Occipital lobe (tissue), 2 donors: Measurements from ENCODE around the gene GULP1. TPM values are rescaled to one million over a fixed set of nuclear protein-coding genes. Genes with fewer than 3 reads are reported as not detected.

ENCODE experiments used
- DNase-seq: peaks from one replicate; lab custom pipeline; 2025; lab: John Stamatoyannopoulos, UW
- total RNA-seq: library from RNA; depleted of rRNA; stranded (reverse); fragments of >200 nt; gene quantifications from one replicate; pipeline ENCODE4 v1.2.3, GENCODE V29; 2014

Gene GULP1
- total RNA-seq, 1 donor from 2014 or later: 117 TPM

DNA sequence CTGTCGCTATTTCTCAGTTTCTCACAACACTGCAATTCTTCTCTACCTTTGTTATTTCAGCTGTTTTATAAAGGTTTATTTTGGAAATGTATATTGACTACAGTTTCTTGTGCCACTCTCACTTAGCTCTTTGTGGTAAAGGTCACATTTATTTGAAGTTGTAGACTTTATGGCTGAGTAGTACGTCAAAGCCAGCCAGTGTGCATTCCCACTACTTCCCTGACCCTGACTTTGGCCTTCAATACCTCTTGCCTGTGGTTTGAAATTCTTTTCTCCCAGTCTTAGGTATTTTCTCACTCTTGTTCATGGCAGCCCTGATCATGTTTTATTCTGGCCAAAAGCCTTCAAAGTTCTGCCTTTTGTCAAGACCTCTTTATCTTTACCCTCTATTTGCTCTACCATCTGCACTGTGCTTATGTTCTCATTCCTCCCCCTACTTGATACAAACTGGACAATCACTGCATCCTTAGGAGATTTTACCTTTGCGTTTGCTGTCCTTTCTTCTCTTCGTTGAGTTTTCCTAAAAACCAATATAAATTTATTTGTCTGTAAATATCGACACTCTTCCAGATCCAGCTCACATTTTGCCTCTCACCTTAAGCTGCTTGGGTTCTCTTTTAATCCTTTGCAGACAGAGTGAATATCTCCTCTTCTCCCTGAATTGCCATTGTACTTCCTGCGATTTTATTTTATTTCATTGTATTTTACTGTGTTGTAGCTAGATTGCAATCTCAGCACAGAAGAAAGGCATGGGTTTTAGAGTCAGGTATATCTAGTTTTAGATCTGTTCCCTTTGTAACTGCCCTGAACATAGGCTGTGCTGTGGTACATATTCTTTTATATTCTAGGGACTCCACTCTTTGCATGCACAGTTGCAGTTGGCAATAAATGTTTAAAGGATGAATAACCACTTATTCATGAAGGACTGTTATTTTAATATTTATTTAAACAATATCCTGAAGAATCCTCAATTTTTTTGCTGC, 31.2 kb downstream of the GULP1 start:
- no peak for DNase-seq

DNA sequence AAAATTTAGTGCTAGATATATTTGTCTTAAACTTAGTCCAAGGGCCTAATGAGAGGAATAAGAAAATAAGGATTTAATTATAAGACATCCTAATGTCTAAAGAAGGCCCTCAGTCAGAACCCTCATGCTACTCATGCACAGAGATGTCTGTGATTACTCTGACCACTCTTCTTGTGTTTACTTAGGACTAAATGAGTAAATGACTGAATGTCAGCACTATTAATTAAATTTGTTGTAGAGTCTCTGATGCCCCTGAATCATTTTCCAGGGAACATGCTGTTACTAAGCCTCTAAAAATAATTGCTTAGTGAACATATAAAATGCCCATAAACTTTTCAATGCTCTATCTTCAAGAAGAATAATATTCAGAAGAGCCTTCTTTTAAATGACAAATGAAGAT, 32.4 kb downstream of the GULP1 start:
- no peak for DNase-seq

DNA sequence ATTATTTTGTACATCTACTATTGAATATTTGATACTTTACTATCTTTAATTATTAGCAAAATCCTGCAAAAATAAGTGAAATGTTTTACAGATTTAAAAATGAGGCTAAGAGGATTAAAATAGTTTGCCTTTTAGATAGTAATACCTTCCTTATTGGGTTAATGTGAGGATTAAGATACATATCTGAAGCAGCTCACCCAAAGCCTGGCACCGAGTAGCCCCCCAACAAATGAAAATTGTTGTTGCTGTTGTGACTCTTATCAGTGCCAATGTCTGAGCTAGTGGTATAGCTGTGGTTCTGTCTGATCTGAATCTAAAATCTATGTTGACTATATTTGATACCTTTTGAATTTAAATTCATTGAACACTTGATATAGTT, 34.6 kb downstream of the GULP1 start:
- DNase-seq: no peak

DNA sequence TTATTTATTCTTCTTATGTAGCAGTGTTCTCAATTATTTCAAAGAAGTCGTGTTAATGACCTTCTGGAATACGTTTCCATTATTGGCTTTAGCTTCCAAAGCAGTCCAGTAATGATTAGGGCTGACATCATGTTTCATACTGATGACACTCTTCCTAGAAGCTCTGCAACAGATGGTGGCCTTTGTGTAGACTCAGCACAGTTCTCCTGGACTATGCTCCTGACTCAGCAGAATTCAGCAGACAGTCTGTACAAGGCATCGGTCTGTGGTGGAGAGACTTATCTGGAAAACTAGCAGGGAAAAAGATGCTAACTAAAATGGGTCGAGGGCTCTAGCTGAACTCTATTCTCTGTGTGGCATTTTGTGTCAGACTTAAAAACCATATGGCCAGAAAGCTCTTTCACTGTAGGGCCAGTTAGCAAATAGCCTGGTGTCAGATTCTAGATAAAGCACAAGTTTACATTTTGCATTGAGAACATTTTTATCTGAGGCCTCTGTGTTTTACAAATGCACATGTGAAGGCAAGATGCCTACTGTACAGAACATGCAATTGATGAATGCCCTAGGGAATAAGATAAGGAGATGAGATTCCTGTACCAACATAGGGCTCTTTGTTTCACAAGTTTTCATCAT, 35.1 kb downstream of the GULP1 start:
- no peak for DNase-seq

DNA sequence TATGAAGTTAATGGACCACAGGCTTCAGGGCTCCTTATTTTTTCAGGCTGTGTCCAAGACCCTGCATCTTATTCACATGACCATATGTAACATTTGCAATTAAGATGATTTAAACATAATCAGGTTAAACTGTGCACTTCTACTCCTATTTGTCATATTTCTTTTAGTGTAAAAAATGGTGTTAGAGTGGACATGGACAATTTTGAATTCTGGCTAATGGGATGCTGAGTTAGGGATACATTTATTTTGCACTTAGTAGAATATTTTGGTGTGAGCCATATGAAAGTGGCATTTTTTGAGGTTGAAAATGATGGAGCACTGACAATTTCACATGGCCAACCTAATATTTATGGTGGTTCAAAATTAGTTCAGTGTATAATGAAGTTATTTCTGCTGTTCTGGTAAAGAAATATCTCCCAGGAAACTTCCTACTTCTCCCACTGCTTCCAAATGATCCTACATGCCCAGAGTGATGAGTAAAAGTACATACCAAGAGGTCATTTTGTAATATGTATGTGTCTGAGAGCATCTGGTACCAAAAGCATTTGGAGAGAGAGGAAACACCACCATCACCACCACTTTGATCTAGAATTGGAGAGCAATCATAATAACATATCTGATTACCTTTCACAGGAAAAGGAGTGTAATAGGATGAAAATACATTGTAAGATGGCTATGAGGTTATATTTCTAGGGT, 36.0 kb downstream of the GULP1 start:
- no peak for DNase-seq

DNA sequence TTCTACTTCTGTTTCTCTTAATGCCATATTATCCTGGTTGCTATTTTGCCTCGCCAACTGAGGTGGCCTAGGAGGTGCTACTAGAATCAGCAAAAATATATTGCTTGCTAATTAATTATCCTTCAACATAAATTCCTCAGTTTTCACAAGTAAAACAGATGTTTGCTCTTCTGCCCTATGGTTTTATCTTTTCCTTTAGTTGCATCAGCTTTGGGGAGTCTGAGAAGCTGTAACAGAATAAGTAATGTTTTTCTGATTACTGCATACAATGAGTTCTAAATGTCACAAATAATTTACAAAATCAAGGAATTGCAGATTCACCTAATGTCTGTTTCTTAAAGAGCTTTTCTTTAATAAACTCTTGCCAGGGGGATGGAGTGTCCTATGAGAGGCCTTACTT, 36.7 kb downstream of the GULP1 start:
- DNase-seq: no peak

DNA sequence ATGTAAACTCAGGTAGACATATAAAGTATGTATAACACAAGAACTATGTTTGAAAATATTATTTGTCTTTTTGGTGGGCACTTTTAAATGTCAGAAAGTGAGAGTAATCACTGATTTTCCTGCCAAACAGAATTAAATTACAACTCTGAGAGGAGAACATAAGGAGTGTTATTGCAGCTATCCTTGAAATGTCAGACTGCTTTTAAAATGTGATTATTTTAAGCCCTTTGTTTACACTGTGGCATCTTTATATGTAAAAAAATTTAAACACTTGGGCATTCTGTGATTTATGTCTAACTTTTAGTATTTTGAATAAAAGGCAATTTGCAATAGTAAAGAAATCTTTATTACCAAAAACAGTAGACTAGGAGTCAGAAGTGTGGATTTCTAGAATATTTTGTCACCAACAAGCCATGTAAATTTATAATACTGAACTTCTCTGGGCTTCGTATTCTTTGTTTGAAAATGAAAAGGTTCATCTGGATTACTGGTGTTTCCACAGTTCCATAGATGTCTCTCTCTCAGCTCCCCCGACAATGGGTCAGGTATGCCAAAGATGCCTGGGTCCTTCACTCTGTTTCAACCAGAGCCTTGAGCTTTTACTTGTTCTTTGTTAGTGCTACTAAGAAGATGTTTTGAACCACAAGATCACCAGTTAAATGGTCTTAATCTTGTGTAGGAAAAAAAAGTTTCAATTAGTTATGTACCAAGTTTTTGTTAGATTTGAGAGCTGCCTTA, 38.8 kb downstream of the GULP1 start:
- no peak for DNase-seq

DNA sequence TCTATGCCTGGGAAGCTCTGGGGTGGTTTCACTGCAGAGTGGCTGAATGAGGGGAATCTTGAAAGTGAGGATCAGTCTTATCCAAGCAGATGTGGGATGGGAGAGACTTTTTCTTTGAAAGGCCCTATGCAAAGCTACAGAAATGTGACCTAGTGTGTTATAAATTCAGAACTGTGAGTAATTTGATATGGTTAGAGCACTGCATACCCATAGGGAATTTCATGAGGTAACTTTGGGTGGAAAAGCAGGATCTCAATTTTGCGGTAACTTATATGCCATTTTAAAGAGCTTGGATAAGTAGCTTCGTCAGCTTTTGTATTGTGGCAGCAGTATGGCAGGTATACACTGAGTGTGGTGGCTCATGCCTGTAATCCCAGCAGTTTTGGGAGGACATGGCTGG, 40.9 kb downstream of the GULP1 start:
- no peak for DNase-seq

DNA sequence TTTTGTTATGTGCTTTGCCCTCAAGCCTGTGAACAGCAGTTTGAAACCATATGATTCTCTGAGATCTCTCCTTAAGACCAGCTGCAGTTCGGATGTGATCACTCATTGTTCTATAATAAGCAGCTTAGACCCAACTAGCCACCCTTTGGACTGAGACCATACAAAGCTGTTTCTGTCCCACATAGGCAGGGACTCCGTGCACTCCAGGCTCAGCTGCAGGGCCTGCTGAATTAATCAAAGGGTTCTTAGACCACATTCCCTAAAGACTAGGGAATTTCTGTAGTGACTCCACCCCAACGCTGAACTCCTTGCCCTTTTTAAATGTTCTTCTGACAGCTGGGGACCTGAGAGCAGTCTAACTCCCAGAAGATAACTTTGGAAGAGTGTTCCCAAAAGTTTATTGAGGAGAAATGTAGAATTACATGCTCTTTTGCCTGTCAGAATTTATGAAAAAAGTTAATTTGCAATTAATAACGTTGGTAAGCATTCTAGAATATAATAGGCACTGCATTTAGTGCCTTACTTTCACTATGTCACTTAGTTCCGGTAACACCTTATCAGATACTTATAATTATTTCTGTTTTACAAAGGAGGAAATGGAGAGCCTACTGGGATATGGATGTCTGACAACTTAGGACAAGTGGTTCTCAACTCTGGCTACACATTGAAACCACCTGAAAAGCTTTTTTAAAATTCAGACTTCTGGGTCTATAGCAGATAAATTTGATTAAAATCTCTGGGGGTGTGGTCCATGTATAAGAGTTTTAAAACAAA, 42.3 kb downstream of the GULP1 start:
- no peak for DNase-seq

DNA sequence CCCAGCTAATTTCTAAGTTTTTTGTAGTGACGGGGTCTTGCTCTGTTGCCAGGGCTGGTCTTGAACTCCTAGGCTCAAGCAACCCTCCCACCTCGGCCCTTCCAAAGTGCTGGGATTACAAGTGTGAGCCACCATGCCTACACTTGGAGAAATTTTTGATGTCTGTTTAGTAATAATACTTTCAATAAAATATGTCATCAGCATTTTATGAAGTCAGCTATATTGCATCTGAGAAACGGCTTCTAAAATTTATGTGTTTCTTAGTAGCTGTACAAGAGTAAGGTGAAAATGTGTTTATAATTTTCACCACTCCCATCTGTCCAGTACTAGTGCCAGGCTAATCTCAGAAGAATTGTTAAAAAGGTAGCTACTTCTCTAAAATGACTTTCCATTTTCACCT, 46.8 kb downstream of the GULP1 start:
- DNase-seq: no peak

DNA sequence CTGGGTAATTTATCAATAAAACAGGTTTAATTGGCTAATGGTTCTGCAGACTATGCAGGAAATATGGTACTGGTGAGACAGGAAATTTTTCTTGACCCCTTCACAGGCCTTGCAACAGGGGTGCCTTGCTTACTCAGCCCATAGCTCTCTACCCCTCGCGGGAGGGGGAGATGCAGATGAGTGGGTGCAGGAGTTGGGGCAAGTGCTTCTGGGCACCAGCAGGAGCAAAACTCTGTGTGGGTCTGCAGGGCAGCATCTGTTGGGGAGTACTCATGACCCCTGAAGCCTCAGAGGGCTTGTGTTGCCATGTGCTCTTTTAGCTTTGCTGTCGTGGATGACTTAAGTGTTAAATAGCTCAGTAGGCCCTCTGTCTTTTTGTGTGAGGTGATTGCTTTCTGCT, 48.6 kb downstream of the GULP1 start:
- no peak for DNase-seq

DNA sequence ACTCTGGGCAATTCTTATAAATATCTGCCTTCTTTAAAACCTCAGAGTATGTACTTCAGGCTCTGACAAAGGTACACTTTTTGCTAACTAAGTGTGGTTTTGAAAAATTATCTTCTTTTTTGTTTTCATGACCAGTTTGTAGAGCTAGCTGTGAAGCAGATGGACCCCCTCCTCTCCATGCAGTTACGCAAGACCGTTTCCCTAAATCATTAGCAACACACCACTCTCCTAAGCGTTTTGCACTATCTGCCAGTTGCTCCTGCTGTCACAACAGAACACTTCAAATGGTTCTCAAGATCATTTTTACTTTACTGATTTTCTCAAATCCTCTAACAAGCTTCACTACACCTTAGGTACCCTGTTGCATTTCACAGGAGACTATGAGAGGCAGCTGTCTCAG, 53.3 kb downstream of the GULP1 start:
- DNase-seq: no peak

DNA sequence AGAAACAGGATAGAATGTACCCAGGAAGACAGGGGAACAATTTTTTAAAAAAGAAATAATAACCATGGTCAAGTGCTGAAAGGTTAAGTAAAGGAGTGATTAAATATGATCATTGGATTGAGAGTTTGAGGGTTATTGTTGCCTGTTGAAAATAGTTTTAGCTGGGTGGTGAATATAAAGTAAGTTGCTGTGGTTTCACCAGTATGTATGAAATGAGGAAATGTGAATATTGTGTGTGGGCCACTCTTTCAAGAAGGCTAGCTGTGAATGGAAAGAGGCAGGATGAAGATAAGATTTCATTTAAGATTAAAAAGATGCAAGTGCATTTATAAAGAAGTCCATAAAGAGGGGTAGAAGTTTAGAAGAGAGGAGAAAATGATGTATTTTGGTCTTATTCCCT, 53.8 kb downstream of the GULP1 start:
- no peak for DNase-seq

DNA sequence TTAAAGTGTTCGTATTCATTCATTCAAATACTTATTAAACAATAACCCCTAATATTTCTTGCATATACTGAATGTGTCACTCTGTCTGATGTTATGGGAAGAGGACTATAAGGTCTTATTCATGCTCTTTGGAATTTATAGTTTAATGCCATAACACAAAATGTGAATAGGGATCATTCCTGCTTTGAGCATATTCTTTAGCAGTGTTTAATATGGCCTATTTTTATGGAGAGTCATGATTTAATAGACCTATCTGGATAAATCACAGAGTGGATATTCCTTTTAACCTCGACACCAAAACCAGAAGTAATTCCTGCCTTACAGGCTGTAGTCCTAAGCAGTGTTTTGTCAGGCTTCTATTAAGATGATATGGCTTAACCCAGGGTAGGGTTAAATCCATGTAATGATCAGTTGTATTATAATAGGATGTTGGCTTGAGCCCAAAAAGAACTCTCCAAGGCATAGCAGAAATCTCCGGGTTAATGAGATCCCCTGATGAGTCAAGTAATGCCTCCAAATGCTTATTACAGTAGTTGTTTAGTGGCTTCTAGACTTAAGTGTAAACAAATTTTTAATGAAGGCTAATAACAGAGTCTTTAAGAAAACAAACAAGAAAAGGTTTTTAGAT, 54.3 kb downstream of the GULP1 start:
- DNase-seq: no peak

DNA sequence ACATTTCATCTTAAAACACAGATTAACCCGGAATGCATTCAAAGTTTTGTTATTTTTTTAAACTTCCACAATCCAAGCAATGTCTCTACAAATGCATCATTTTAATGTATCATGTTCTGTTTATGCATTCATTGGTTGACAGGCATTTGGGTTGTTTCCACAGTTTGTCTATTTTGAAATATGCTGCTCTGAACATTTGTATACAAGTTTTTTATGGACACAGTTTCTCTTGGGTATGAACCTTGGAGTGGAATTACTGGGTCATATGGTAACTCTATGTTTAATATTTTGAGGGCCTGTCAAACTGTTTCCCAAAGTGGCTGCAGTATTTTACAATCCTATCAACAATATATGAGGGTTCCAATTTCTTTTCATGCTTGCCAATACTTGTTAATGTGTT, 57.3 kb downstream of the GULP1 start:
- DNase-seq: no peak

DNA sequence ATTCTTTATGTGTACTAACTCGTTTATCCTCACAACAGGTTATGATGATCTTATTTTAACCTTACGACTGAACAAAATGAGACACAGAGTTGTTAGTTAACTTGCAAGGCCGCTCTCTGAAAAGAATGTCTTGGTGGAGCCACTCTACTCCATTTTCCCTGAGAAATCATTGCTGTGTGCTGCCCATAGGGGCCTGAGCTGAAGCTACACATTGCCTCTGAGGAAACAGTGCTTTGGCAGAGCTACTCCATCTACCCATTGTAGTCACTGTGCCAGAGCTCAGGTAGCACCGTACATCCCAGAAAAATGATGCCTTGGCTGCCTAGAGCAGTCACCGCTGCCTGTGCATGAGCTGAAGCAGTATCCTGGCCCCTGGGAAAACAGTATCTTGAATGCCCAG, 61.6 kb downstream of the GULP1 start:
- no peak for DNase-seq

DNA sequence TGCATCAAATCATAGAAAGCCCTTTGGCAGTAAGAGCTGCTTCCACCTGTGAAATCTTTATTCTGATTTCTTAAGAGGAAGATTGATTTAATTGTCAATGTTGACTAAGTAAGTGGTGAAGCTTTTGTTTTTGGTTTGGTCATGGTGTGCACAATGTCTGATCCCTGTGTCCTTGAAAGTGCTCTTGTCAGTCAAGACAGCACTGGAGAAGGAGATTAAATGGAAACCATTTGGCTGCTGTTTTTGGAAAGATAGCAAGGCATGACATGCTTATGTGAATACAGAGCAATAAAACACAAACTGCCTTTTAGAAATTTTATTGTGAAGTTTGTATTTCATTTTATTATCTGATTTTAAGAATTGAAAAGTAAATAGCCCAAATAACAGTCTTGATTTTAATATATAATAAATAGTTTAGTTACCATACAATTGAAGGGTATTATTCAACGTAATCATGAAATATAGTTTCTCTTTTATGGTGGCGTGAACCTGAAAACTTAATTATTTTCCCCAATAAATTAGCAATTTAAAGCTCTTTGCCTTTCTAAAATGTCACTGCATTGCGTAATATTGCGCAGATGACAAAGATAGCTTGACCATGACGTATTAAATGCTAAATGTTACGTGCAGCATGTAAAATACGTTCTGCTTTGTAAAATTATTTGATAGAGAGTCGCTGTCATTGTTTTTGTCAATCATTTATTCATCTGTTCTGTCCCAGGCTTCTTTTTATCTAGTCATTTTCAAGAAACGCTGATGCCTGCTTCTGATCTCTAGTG, 69.0 kb downstream of the GULP1 start:
- no peak for DNase-seq

DNA sequence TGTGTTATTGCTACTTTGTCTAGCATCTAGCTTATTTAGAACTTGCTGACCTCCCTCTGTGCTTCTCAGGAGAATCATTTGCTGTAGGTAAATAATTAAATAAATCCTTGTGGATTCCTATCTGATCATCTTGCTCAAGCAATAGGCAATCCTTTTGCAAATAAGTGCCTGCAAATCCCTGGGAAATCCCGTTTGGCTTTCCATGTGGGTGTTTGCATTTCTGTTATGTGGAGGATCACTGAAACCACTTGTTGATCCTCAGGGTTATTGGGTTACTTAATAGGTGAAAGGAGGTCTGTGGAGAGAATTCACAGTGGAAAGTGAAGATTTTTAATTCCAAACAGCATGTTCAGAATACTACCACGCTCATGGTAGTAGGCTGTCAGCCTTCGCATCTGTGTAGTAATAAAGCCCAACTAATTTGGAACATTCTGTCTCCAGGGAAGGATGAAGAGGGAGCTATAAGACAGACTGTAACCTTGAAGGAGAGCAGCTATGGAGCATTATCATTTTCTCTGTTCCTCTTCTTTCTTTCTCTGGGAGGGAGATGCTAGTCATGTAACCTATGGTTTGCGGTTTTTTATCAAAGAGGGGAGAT, 72.5 kb downstream of the GULP1 start:
- DNase-seq: no peak

DNA sequence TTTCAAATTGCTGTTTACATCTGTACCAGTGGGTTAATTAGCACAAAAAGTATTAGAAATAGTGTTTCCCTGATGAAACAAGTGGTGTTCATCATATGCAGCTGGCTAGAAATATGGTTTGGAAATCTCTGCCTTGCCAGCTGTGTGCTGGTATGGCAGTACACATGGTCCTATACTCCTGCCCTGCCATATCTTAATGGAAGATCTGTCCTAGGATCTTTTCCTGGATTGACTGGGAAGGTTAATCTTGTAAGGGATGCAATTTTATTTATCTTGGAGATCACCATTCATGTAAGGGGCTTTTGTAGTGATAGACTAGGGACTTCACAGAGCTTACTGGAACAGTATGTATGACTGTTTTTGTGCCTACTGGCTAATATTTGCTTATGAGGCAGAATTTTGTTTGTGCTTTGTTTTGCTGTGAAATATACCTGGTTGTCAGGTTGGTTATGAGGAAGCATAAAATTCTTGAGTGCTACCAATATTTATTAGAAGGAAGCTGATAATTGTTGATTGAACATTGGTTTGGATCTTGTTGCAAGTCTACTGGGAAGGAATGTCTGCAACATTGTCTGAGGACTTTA, 73.5 kb downstream of the GULP1 start:
- DNase-seq: no peak
